ENCODE measurements around the gene COLQ.

Gene COLQ

GRCh38 chr3:15452961-15453360 is 68.5 kb downstream of the COLQ start:
- Histone ChIP-seq H3K4me3 (no peak overlapping the region), H3K9me3 (no peaks in the 10 kb centered on the region), H3K36me3 (replicated peaks) (no peaks in the 10 kb centered on the region), H3K27me3 (ENCODE audit: low read depth) (no peaks in the 10 kb centered on the region), H3K4me1 (peaks cover 7% of the 10 kb centered on the region)
- no peak for DNase-seq (ENCODE audit: low spot score in 2 of 2)
- in situ Hi-C loops (cut with MboI; ENCODE audit: low sequenced_read_pairs): no loop called here

GRCh38 chr3:15452156-15452555 is 69.3 kb downstream of the COLQ start:
- in situ Hi-C loops (cut with MboI; ENCODE audit: low sequenced_read_pairs): no loop called here

GRCh38 chr3:15451216-15452113 is 70.0 kb downstream of the COLQ start:
- no peak for DNase-seq (ENCODE audit: low spot score in 2 of 2)
- Histone ChIP-seq H3K36me3 (replicated peaks) (no peaks in the 10 kb centered on the region), H3K4me3 (no peak overlapping the region), H3K4me1 (peaks cover 7% of the 10 kb centered on the region), H3K27me3 (ENCODE audit: low read depth) (no peaks in the 10 kb centered on the region), H3K9me3 (no peaks in the 10 kb centered on the region)
- in situ Hi-C loops (cut with MboI; ENCODE audit: low sequenced_read_pairs): no loop called here

More at GRCh38 chr3:15452156-15452555, 69.3 kb downstream of the COLQ start:
- Histone ChIP-seq H3K9me3 (no peaks in the 10 kb centered on the region), H3K27me3 (ENCODE audit: low read depth) (no peaks in the 10 kb centered on the region), H3K36me3 (replicated peaks) (no peaks in the 10 kb centered on the region), H3K4me1 (peaks cover 7% of the 10 kb centered on the region), H3K4me3 (no peak overlapping the region)
- no peak for DNase-seq (ENCODE audit: low spot score in 2 of 2)

GRCh38 chr3:15450438-15451215 is 70.9 kb downstream of the COLQ start:
- H3K4me1 ChIP-seq: peaks cover 7% of the 10 kb centered on the region
- no peak for DNase-seq (ENCODE audit: low spot score in 2 of 2)
- H3K4me3 ChIP-seq: no peak overlapping the region
- H3K36me3 ChIP-seq (replicated peaks): no peaks in the 10 kb centered on the region
- in situ Hi-C loops (cut with MboI; ENCODE audit: low sequenced_read_pairs): no loop called here
- H3K9me3 ChIP-seq: no peaks in the 10 kb centered on the region
- no peaks in the 10 kb centered on the region for H3K27me3 ChIP-seq (ENCODE audit: low read depth)

- no peak for DNase-seq (ENCODE audit: low spot score in 2 of 2)
- no peak overlapping the region for H3K4me3 ChIP-seq
- in situ Hi-C loops (cut with MboI; ENCODE audit: low sequenced_read_pairs): no loop called here
- H3K36me3 ChIP-seq (replicated peaks): no peaks in the 10 kb centered on the region
- peaks cover 7% of the 10 kb centered on the region for H3K4me1 ChIP-seq
- no peaks in the 10 kb centered on the region for H3K27me3 ChIP-seq (ENCODE audit: low read depth)
- H3K9me3 ChIP-seq: no peaks in the 10 kb centered on the region
Observed at GRCh38 chr3:15449489-15450224, 71.8 kb downstream of the COLQ start.

GRCh38 chr3:15443826-15444524 is 77.5 kb downstream of the COLQ start:
- in situ Hi-C loops (cut with MboI; ENCODE audit: low sequenced_read_pairs): no loop called here
- no peak for DNase-seq (ENCODE audit: low spot score in 2 of 2)
- Histone ChIP-seq H3K4me1 (peaks cover 2% of the 10 kb centered on the region), H3K9me3 (no peaks in the 10 kb centered on the region), H3K4me3 (no peak overlapping the region), H3K36me3 (replicated peaks) (peaks cover 20% of the 10 kb centered on the region), H3K27me3 (ENCODE audit: low read depth) (no peaks in the 10 kb centered on the region)

GRCh38 chr3:15440891-15441290 is 80.6 kb downstream of the COLQ start:
- peaks cover 46% of the 10 kb centered on the region for H3K36me3 ChIP-seq (replicated peaks)
- no peak overlapping the region for H3K4me3 ChIP-seq
- no peaks in the 10 kb centered on the region for H3K27me3 ChIP-seq (ENCODE audit: low read depth)
- no peak for DNase-seq (ENCODE audit: low spot score in 2 of 2)
- H3K4me1 ChIP-seq: no peaks in the 10 kb centered on the region
- H3K9me3 ChIP-seq: no peaks in the 10 kb centered on the region
- in situ Hi-C loops (cut with MboI; ENCODE audit: low sequenced_read_pairs): no loop called here

- no peak for DNase-seq (ENCODE audit: low spot score in 2 of 2)
- peaks cover 60% of the 10 kb centered on the region for H3K36me3 ChIP-seq (replicated peaks)
- no peaks in the 10 kb centered on the region for H3K9me3 ChIP-seq
- in situ Hi-C loops (cut with MboI; ENCODE audit: low sequenced_read_pairs): no loop called here
- no peaks in the 10 kb centered on the region for H3K4me1 ChIP-seq
- H3K4me3 ChIP-seq: no peak overlapping the region
- H3K27me3 ChIP-seq (ENCODE audit: low read depth): no peaks in the 10 kb centered on the region
Observed at GRCh38 chr3:15439476-15439875, 82.0 kb downstream of the COLQ start.

- DNase-seq (ENCODE audit: low spot score in 2 of 2): no peak
- Histone ChIP-seq H3K4me3 (no peak overlapping the region), H3K27me3 (ENCODE audit: low read depth) (no peaks in the 10 kb centered on the region), H3K36me3 (replicated peaks) (peaks cover 65% of the 10 kb centered on the region), H3K4me1 (no peaks in the 10 kb centered on the region), H3K9me3 (no peaks in the 10 kb centered on the region)
- in situ Hi-C loops (cut with MboI; ENCODE audit: low sequenced_read_pairs): no loop called here
Observed at GRCh38 chr3:15438983-15439382, 82.5 kb downstream of the COLQ start.

GRCh38 chr3:15436246-15436645 is 85.3 kb downstream of the COLQ start:
- Histone ChIP-seq H3K27me3 (ENCODE audit: low read depth) (no peaks in the 10 kb centered on the region), H3K36me3 (replicated peaks) (peaks cover 88% of the 10 kb centered on the region)

GRCh38 chr3:15434756-15435155 is 86.8 kb downstream of the COLQ start:
- H3K36me3 ChIP-seq (replicated peaks): peaks cover 85% of the 10 kb centered on the region
- no peak overlapping the region for H3K4me3 ChIP-seq
- H3K4me1 ChIP-seq: no peaks in the 10 kb centered on the region
- DNase-seq (ENCODE audit: low spot score in 2 of 2): no peak
- in situ Hi-C loops (cut with MboI; ENCODE audit: low sequenced_read_pairs): no loop called here
- H3K27me3 ChIP-seq (ENCODE audit: low read depth): no peaks in the 10 kb centered on the region
- no peaks in the 10 kb centered on the region for H3K9me3 ChIP-seq

More at GRCh38 chr3:15436246-15436645, 85.3 kb downstream of the COLQ start:
- Histone ChIP-seq H3K9me3 (no peaks in the 10 kb centered on the region), H3K4me1 (no peaks in the 10 kb centered on the region), H3K4me3 (no peak overlapping the region)
- DNase-seq (ENCODE audit: low spot score in 2 of 2): no peak
- in situ Hi-C loops (cut with MboI; ENCODE audit: low sequenced_read_pairs): no loop called here

- no peak overlapping the region for H3K4me3 ChIP-seq
- H3K9me3 ChIP-seq: no peaks in the 10 kb centered on the region
- peaks cover 4% of the 10 kb centered on the region; the same call in 1 of the 2 replicates for H3K4me1 ChIP-seq
- no peaks in the 10 kb centered on the region for H3K27me3 ChIP-seq (ENCODE audit: low read depth)
- DNase-seq (ENCODE audit: low spot score in 2 of 2): no peak
- in situ Hi-C loops (cut with MboI; ENCODE audit: low sequenced_read_pairs): no loop called here
- peaks cover 73% of the 10 kb centered on the region for H3K36me3 ChIP-seq (replicated peaks)
Observed at GRCh38 chr3:15433531-15433930, 88.0 kb downstream of the COLQ start.

GRCh38 chr3:15431256-15431837 is 90.2 kb downstream of the COLQ start:
- H3K36me3 ChIP-seq (replicated peaks): peaks cover 59% of the 10 kb centered on the region
- no peaks in the 10 kb centered on the region for H3K9me3 ChIP-seq
- no peaks in the 10 kb centered on the region for H3K27me3 ChIP-seq (ENCODE audit: low read depth)
- in situ Hi-C loops (cut with MboI; ENCODE audit: low sequenced_read_pairs): no loop called here
- peaks cover 9% of the 10 kb centered on the region for H3K4me1 ChIP-seq
- H3K4me3 ChIP-seq: no peak overlapping the region
- no peak for DNase-seq (ENCODE audit: low spot score in 2 of 2)
